CD4-positive, alpha-beta T cell treated with Interleukin-10 for 1 hour (primary cell): ENCODE results near the gene FARP2.
"Not testable (repeated sequence)": the region's sequence is repeated elsewhere in the genome, so short reads cannot be mapped to it uniquely, and the experiment has no call there.

Experiments
- DNase-seq: peaks from one replicate; pipeline ENCODE4 v3.0.0-alpha.2; 2020

The FARP2 gene

GRCh38 chr2:241355983-241356870 is at the start of gene FARP2:
FARP2 (plus strand) TSS chr2:241356285; CDS start chr2:241373108, 16,823 bp downstream.
- DNase-seq = peak; percentile 98

- no peak for DNase-seq
Measured at GRCh38 chr2:241307055-241307454, 49.0 kb upstream of the FARP2 start.

GRCh38 chr2:241308267-241308666 is 47.8 kb upstream of the FARP2 start:
- DNase-seq = no peak

GRCh38 chr2:241308832-241309500 is 47.1 kb upstream of the FARP2 start:
- DNase-seq = no peak

DNA sequence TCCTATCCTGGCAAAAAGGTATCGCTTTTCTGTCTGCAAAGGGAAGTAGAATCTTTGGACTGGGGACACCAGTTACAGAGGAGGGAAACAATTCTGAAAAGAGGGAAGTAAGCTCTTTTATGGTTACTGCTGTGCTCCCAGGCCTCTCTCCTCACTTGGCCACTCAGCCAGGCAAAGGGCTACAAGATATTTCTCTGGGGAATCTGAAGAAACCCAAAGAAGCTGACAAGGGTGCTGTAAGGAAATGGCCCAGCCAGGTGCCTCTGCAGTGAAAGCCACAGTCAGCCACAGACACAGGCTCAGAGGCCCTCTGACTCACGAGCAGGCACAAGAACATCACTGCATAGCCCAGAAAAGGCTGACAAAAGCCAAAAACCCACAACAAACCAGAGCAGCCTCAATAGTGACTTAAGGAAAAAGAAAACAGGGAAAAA is 46.4 kb upstream of the FARP2 start:
- peak; percentile 70 for DNase-seq

GRCh38 chr2:241310917-241311566 is 45.0 kb upstream of the FARP2 start:
- no peak for DNase-seq

DNA sequence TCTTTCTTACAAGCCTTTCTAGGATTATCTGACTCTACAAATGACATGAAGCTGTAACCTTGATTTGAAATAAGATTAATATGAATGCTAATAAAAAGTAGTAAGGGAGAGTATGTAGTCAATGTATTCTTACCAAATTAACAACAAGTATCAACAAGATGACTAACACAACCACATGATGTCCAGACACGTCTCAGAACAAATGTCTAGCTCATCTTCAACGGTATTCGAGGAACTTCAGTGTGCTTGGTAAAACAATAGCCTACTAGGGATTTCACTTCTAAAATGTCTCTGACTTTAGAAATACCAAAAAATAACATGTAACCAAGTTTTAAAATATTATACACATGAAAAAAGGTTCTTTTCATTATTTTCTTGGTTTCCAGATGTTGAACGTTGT is 44.0 kb upstream of the FARP2 start:
- DNase-seq = no peak

- DNase-seq = no peak
Measured at GRCh38 chr2:241313543-241314095, 42.5 kb upstream of the FARP2 start.

- DNase-seq = no peak
Measured at GRCh38 chr2:241314226-241315092, 41.6 kb upstream of the FARP2 start.

DNA sequence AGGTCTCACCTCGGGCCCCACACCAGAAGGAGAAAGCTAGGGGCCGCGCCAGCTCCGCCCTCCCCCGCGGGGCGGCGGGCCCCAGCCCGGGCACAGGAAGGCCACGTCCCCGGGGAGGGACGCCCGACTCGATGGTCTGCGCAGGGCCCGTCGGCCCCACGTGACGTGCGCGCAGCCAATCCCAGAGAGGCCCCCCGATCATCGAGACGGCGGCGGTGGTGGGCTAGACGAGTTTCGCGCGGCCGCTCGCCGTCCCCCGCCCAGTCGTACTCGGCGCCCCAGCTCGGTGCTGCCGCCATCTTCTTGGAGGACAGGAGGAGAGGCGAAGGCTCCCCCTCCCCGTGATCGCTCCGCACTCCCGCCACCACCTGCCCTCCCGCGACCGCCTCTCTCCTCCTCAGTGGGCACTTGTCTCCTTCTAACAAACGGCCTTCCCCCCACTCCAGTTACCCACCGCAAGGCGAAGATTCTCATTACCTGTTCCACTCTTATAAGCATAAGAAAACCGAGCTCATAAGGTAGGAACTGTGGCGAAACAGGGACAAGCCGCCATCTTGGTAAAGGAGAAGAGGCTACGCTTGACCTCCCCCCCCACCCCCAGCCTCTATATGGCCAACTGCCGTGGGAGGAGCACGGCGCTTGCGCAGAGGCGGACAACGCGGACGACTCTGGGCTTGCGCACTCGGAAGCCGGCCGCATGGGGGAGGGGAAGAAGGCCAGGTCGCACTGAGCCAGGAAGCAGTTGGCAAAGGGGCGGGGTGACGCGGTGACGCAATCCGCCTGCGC is 40.8 kb upstream of the FARP2 start, which contains the start of gene HDLBP:
Gene HDLBP, minus strand, starts transcription at position 580 of the 786 bp plus-strand sequence. CDS start 48,803 bp downstream, outside the sequence.
- peak; percentile 100 for DNase-seq

DNA sequence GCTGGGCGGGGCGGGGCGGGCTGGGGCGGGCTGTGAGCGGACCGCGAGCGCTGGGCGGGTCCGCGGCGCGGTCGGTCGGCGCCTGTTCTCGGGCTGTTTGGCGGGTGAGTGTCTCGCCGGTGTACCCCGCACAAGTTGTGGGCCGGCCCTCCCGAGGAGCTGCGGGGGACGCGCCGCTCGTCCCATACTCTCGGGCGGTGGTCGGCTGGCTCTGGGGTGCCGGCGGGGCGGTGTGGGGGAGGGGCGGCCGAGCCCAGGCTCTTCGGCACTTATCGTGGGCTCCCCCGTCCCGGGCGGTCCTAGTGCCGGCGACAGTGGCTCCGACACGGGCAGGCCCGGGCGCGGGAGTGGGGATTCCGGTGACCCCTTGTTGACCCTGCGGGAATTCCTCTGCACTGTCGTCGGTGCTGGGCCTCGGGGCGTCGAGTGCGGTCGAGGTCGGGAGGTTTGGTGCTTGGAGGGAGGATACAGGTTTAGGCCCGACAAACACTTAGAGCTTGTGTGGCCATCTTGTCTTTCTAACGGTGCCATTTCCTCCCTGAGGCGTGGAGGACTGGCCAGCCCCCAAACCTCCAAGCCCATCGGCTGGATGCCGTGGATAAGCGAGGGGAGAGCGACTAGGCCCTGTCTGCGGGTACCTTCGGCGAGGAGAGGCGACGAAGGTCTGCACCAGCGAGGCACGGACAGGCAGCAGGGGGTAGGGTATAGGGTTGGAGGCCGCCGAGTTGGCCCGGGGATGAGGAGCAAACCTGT is 40.0 kb upstream of the FARP2 start, which contains the start of gene SEPTIN2:
Gene SEPTIN2, plus strand, starts transcription at position 47 of the 753 bp plus-strand sequence. CDS start 8,308 bp downstream, outside the sequence.
- DNase-seq = peak; percentile 84

- no peak for DNase-seq
Measured at GRCh38 chr2:241316825-241317224, 39.3 kb upstream of the FARP2 start.

DNA sequence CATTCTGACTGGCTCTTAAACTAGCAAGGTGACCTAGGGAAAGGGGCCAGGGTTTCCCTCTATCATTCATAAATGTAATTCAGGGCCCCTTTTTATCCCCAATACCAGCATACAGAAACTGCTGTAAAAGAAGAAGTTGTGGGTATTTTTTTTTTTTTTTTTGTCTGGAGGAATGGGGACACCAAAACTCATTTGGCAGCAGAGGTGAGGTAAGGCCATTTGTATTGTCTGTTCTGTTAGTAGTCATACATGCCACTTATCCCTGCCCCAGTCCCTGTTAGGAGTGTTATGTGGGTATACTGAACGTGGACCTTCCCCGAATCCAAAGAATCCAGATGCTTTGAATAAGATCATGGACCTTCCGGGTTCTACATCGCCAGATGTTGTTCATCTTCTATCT is 38.7 kb upstream of the FARP2 start:
- no peak for DNase-seq

- not testable (repeated sequence) for DNase-seq
Measured at GRCh38 chr2:241318830-241319229, 37.3 kb upstream of the FARP2 start.

DNA sequence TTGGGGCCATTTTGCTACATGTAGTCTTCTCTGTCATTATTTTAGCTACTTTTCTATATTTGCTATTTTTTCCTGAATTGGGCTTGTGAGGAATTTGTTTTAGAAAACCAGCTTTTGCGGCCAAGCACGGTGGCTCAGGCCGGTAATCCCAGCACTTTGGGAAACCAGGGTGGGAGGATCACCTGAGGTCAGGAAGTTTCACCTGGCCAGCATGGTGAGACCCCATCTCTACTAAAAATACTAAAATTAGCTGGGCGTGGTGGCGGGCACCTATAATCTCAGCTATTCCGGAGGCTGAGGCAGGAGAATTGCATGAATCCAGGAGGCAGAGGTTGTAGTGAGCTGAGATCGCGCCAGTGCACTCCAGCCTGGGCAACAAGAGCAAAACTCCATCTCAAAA is 35.7 kb upstream of the FARP2 start:
- no peak for DNase-seq

DNA sequence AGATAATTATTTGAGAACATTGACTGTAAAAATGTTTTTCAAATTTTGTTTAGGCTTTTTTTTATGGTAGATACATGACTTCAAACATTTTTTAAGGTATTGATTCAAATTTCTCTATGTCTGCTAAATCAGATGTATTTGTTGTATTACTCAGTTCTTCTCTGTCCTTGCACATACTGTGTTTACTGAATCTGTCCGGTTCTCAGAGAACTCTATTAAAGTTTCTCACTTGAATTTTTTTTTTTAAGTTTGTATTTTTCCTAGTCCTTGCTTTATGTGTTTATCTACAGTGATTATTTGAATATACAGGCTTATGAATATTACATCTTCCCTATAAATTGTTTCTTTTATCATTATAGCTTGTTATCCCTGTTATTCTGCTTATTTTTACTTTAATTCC is 35.1 kb upstream of the FARP2 start:
- no peak for DNase-seq

DNA sequence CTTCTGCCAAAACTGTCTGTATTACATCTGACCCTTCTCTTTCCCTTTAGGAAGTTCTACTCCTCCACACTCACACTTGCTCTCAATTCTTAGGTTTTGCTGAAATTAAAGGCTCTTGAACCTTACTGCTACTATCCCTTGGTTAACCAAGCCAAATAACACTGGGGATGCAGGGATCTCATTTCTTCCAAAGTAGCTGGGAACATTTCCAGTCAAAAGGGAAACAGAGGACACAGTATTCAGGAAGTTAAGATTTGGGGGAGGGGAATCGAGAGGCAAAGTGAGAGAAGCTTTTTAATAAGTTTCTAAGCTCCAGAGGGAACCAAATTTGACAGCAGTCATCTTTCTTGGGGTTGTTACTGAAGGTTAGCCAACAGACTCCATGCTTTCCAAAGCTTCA is 34.2 kb upstream of the FARP2 start:
- no peak for DNase-seq

DNA sequence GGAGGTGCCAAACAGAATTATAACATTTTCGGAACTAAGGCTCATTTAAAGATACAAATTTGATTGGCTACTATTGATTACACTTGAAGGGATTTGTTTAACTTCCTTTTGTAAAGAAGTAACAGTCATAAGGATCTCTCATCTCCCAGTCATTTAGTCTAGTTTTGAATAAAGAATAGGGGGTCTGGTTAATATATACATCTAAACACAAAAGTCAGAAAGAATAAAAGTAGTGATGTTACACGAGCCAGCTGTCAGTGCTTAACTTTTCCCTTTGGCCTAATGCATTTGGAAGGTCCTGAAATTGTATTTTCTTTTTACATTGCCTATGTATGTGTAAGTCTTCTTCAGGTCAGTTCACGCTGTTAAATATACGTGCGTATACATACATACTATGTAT is 32.3 kb upstream of the FARP2 start:
- DNase-seq = no peak

DNA sequence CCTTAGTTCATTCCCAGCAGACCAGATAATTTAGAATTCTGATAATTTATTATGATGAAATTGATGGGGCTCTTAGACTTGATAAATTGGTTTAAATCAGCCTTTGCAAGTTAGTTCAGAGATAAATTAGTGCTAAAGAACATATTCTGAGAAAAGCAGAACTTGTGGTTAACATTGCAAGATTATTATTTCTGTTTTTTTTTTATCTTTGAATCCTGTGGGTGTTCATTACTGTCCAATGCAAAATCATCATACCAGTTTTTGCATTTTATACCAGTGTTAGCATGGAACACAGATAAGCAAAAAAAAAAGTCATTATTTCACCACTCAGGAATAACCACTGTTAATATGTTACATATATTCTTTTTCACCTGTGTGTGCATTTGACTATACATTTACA is 31.3 kb upstream of the FARP2 start:
- DNase-seq = no peak

DNA sequence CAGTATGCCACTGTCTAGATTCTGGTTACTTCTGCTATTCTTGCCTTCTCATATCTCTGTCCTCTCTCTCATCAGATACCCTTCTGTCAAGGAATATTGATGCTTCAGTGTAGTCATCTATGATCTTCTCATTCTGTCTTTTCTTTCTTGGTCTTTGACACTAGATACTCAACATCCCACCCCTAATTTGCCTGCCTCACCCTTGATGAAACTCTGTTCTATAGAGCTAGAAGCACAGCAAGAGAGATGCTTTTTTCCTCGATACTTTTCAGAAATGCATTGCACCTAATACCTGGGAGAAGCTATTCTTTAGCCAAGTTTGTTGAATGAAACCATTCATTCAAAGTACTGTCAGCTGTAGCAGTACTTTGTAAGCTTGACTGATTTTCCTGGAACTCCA is 30.8 kb upstream of the FARP2 start:
- DNase-seq = no peak
